ENCODE data around the gene TLCD3B. TPM values are rescaled to one million over a fixed set of nuclear protein-coding genes. Genes with fewer than 3 reads are reported as not detected.

The TLCD3B gene
- total RNA-seq, 1 experiment from 2014 or later: 20.9 TPM

DNA sequence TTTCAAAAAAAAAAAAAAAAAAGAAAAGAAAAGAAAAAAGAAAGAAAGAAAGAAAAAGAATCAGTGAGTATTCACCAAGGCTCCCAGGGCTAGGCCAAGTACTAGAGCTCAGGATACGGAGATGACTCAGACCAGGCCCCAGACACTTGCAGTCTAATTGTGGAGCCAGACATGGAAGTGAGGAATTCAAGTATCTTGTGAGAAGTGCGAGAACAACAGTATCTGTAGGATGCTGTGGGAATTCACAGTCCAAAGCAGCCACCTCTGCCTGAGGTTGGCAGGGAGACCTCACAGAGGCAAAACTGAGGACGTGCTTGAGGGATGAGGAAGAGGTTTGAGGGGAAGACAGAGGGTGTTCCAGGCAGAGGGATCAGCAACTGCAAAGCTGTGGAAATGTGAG lies 20.4 kb upstream of the TLCD3B start:
- no peak overlapping the region for H2BK5ac ChIP-seq (ENCODE audit: insufficient read length, low read length)
- TF ChIP-seq CTCF (conservative IDR thresholded peaks at IDR 0.05): no peak
- no peak overlapping the region for H3T11ph ChIP-seq (ENCODE audit: low read length)
- H3K9me3 ChIP-seq (ENCODE audit: control insufficient read depth, low read depth, low read length): no peaks in the 10 kb centered on the region
- H3K4me3 Mint-ChIP-seq: peak overlapping the region in 1 of 2 experiments; percentile 25; a peak in 3 of 5 replicates
- H3K27ac Mint-ChIP-seq: no peak overlapping the region
- H3K4me1 ChIP-seq (ENCODE audit: insufficient read depth, low read length): no peaks in the 10 kb centered on the region
- peaks cover 9% of the 10 kb centered on the region for H3K23me2 ChIP-seq (ENCODE audit: insufficient read length, low read depth, low read length, poor library complexity, severe bottlenecking)
- no peak overlapping the region for H2BK20ac ChIP-seq (ENCODE audit: low read depth, low read length, poor library complexity, severe bottlenecking)
- no peak overlapping the region for H3K9ac ChIP-seq (ENCODE audit: extremely low read depth, insufficient read length, low read length)
- H3K4me1 Mint-ChIP-seq: peaks cover 13 to 20% of the 10 kb centered on the region in 2 experiments
- H3K18ac ChIP-seq (ENCODE audit: insufficient read length, low read depth, low read length): no peak overlapping the region
- H3K79me2 ChIP-seq (ENCODE audit: insufficient read depth, low read length): no peaks in the 10 kb centered on the region
- H3K4ac ChIP-seq (ENCODE audit: low read depth, low read length): no peak overlapping the region
- H2AK5ac ChIP-seq (ENCODE audit: insufficient read length, low read length): no peak overlapping the region
- H3K36me3 Mint-ChIP-seq (ENCODE audit: insufficient read depth in 1 of 3, low read depth in 3 of 3): no peaks in the 10 kb centered on the region
- H3K79me1 ChIP-seq (ENCODE audit: insufficient read depth, low read depth, low read length, poor library complexity, severe bottlenecking): no peaks in the 10 kb centered on the region
- no peaks in the 10 kb centered on the region for H4K20me1 ChIP-seq (ENCODE audit: control insufficient read depth, insufficient read depth, insufficient read length)
- no peak overlapping the region for H2BK12ac ChIP-seq (ENCODE audit: insufficient read length, low read depth, low read length)
- H3K9me3 Mint-ChIP-seq: no peaks in the 10 kb centered on the region
- H3K27ac ChIP-seq (ENCODE audit: insufficient read length, low read depth, low read length): no peak overlapping the region
- no peaks in the 10 kb centered on the region for H3K27me3 ChIP-seq (ENCODE audit: insufficient read depth, low read length)
- no peak overlapping the region for H3K4me2 ChIP-seq (ENCODE audit: insufficient read depth, insufficient read length, low read length)
- no peak overlapping the region for H3K14ac ChIP-seq (ENCODE audit: insufficient read depth, low read length)
- no peak overlapping the region for H3K56ac ChIP-seq (ENCODE audit: insufficient read length, low read depth, low read length)
- no peak overlapping the region for H4K5ac ChIP-seq (ENCODE audit: insufficient read length, low read depth, low read length)
- H4K91ac ChIP-seq (ENCODE audit: insufficient read length, low read depth, low read length): no peak overlapping the region
- H3K23ac ChIP-seq (ENCODE audit: insufficient read length, low read depth, low read length): no peak overlapping the region
- H3K27me3 Mint-ChIP-seq (ENCODE audit: low read depth): peaks cover 20% of the 10 kb centered on the region
- no peak overlapping the region for H2BK120ac ChIP-seq (ENCODE audit: low read depth, low read length, poor library complexity, severe bottlenecking)
- WGBS (ENCODE audit: extremely low coverage, insufficient read length, low lambda C conversion rate): no CpG with 5 or more reads among the region's 3 CpGs
- H2BK15ac ChIP-seq (ENCODE audit: low read depth, low read length): no peak overlapping the region
- no peak for DNase-seq
- H2AFZ ChIP-seq (ENCODE audit: low read length): no peak overlapping the region
- H4K8ac ChIP-seq (replicated peaks; ENCODE audit: insufficient read length, low read depth, low read length): no peak overlapping the region

All from H9 (cell line).